HEK293 (cell line): ENCODE results near the gene PKIG.

Source experiments
- CTCF ChIA-PET: fragments of 350-600 bp; formaldehyde crosslinking; extraction: SDS; loops from one replicate; lab custom pipeline; 2021; ENCODE audit warnings: antibody characterized with exemption; lab: Yijun Ruan, JAX
- POLR2A ChIA-PET: fragments of 300-600 bp; formaldehyde crosslinking; extraction: SDS; loops from one replicate; lab custom pipeline; 2020; ENCODE audit warnings: antibody characterized with exemption, inconsistent platforms; lab: Yijun Ruan, JAX
- H3K27ac ChIP-seq: fragments of 200-500 bp; sonication (Bioruptor generic); 2 replicates; pipeline ENCODE4 v1.5.1; 2014; ENCODE audit warnings: low read depth, low read length, control low read depth, inconsistent platforms; ENCODE audit errors: extremely low read depth
- H3K36me3 ChIP-seq, 2 experiments: fragments of 200-500 bp in 1 of 2; sonication (Bioruptor generic) in 1 of 2; 1 replicate in 1 of 2; 2 replicates in 1 of 2; pipeline ENCODE4 v1.5.1; 2014 to 2017; ENCODE audit warnings: inconsistent platforms in 2 of 2, low read length in 2 of 2; ENCODE audit not compliant: control insufficient read depth in 2 of 2, insufficient read depth in 1 of 2
- H3K4me1 ChIP-seq: fragments of 200-500 bp; sonication (Bioruptor generic); 2 replicates; pipeline ENCODE4 v1.5.1; 2014; ENCODE audit warnings: mild to moderate bottlenecking, low read length, inconsistent platforms; ENCODE audit not compliant: control insufficient read depth, insufficient read depth
- H3K4me3 ChIP-seq: 2 replicates; pipeline ENCODE4 v1.5.1; 2011; ENCODE audit warnings: low read depth, mild to moderate bottlenecking, control low read depth, low read length, moderate library complexity
- H3K9me3 ChIP-seq: fragments of 200-500 bp; sonication (Bioruptor generic); 2 replicates; pipeline ENCODE4 v1.5.1; 2014; ENCODE audit warnings: low read depth, low read length, inconsistent platforms; ENCODE audit not compliant: control insufficient read depth, insufficient read depth
- KLF10 ChIP-seq: fragments of 450-650 bp; IDR thresholded peaks from 2 replicates; pipeline ENCODE4 v1.5.1; 2018; ENCODE audit warnings: missing biosample characterization, mild to moderate bottlenecking, missing genetic modification characterization
- PRDM2 ChIP-seq: fragments of 450-650 bp; formaldehyde crosslinking; IDR thresholded peaks from 2 replicates; pipeline ENCODE4 v1.5.1; 2016; ENCODE audit warnings: missing biosample characterization, missing genetic modification characterization, borderline replicate concordance
- YY1 ChIP-seq: fragments of 450-650 bp; formaldehyde crosslinking; IDR thresholded peaks from 2 replicates; pipeline ENCODE4 v1.5.1; 2018; ENCODE audit warnings: missing biosample characterization, missing genetic modification characterization
- ZBTB20 ChIP-seq: fragments of 450-650 bp; formaldehyde crosslinking; IDR thresholded peaks from 2 replicates; pipeline ENCODE4 v1.5.1; 2016; ENCODE audit warnings: missing biosample characterization, missing genetic modification characterization
- ZBTB8A ChIP-seq: fragments of 450-650 bp; formaldehyde crosslinking; IDR thresholded peaks from 2 replicates; pipeline ENCODE4 v1.5.1; 2016; ENCODE audit warnings: missing biosample characterization, missing genetic modification characterization
- ZFP37 ChIP-seq: fragments of 450-650 bp; formaldehyde crosslinking; IDR thresholded peaks from 2 replicates; pipeline ENCODE4 v1.5.1; 2016; ENCODE audit warnings: missing biosample characterization, missing genetic modification characterization
- ZNF140 ChIP-seq: fragments of 450-650 bp; formaldehyde crosslinking; IDR thresholded peaks from 2 replicates; pipeline ENCODE4 v1.5.1; 2016; ENCODE audit warnings: missing biosample characterization, missing genetic modification characterization
- ZNF155 ChIP-seq: fragments of 450-650 bp; formaldehyde crosslinking; IDR thresholded peaks from 2 replicates; pipeline ENCODE4 v1.5.1; 2016; ENCODE audit warnings: missing biosample characterization, missing genetic modification characterization
- ZNF239 ChIP-seq: fragments of 450-650 bp; formaldehyde crosslinking; IDR thresholded peaks from 2 replicates; pipeline ENCODE4 v1.5.1; 2016; ENCODE audit warnings: missing biosample characterization, missing genetic modification characterization
- ZNF548 ChIP-seq: fragments of 450-650 bp; formaldehyde crosslinking; IDR thresholded peaks from 2 replicates; pipeline ENCODE4 v1.5.1; 2016; ENCODE audit warnings: missing biosample characterization, missing genetic modification characterization
- ZNF600 ChIP-seq: fragments of 450-650 bp; formaldehyde crosslinking; IDR thresholded peaks from 2 replicates; pipeline ENCODE4 v1.5.1; 2016; ENCODE audit warnings: missing biosample characterization, missing genetic modification characterization
- ZNF768 ChIP-seq: fragments of 450-650 bp; formaldehyde crosslinking; IDR thresholded peaks from 2 replicates; pipeline ENCODE4 v1.5.1; 2018; ENCODE audit warnings: missing biosample characterization, mild to moderate bottlenecking, missing genetic modification characterization
- ZNF830 ChIP-seq: fragments of 450-650 bp; IDR thresholded peaks from 2 replicates; pipeline ENCODE4 v1.5.0; 2018; ENCODE audit warnings: missing biosample characterization, missing genetic modification characterization, low read depth, mild to moderate bottlenecking, moderate library complexity
- TF ChIP-seq, protein P1 (sequence below): fragments of 450-650 bp; formaldehyde crosslinking; IDR thresholded peaks from 2 replicates; pipeline ENCODE4 v1.5.1; 2016; ENCODE audit warnings: missing biosample characterization, missing genetic modification characterization, low read depth

PKIG gene

GRCh38 chr20:44579313-44580081 is 2.9 kb upstream of the PKIG start:
- Histone ChIP-seq H3K9me3 (no peaks in the 10 kb centered on the region), H3K36me3 (no peaks in the 10 kb centered on the region), H3K4me1 (peaks cover 19% of the 10 kb centered on the region), H3K27ac (no peak overlapping the region), H3K4me3 (no peak overlapping the region)
- POLR2A ChIA-PET = no interaction called here
- CTCF ChIA-PET = interaction anchor here (0.6 kb wide), 1 partner anchor 194 kb away, joined by 4 read pairs; no protein-coding TSS in a partner anchor
- TF ChIP-seq ZBTB20 (tag by site-specific recombination) (no peak), PRDM2 (no peak), ZNF548 (no peak), ZNF140 (no peak), ZFP37 (tag by site-specific recombination) (no peak), ZNF768 (tag by site-specific recombination) (no peak), ZNF239 (tag by site-specific recombination) (no peak), ZNF830 (tag by site-specific recombination) (no peak), ZNF155 (tag by site-specific recombination) (no peak), YY1 (tag by site-specific recombination) (no peak), ZNF600 (tag by site-specific recombination) (no peak)

GRCh38 chr20:44580581-44581268 is 1.7 kb upstream of the PKIG start:
- Histone ChIP-seq H3K9me3 (no peaks in the 10 kb centered on the region), H3K36me3 (no peaks in the 10 kb centered on the region), H3K4me3 (no peak overlapping the region), H3K27ac (no peak overlapping the region)
- CTCF ChIA-PET = interaction anchor here (0.6 kb wide), 1 partner anchor 27 kb away, joined by 3 read pairs; no protein-coding TSS in a partner anchor
- TF ChIP-seq, protein P1, sequence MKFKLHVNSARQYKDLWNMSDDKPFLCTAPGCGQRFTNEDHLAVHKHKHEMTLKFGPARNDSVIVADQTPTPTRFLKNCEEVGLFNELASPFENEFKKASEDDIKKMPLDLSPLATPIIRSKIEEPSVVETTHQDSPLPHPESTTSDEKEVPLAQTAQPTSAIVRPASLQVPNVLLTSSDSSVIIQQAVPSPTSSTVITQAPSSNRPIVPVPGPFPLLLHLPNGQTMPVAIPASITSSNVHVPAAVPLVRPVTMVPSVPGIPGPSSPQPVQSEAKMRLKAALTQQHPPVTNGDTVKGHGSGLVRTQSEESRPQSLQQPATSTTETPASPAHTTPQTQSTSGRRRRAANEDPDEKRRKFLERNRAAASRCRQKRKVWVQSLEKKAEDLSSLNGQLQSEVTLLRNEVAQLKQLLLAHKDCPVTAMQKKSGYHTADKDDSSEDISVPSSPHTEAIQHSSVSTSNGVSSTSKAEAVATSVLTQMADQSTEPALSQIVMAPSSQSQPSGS (tag by site-specific recombination) = no peak
- no peak for TF ChIP-seq KLF10 (tag by site-specific recombination)
- no peak for TF ChIP-seq ZBTB8A (tag by site-specific recombination)
- TF ChIP-seq, all 188 proteins: peak for 0
- POLR2A ChIA-PET = no interaction called here
- H3K4me1 ChIP-seq = peaks cover 19% of the 10 kb centered on the region
